ENCODE data around the gene CHRNB1.

The CHRNB1 gene, protein sequence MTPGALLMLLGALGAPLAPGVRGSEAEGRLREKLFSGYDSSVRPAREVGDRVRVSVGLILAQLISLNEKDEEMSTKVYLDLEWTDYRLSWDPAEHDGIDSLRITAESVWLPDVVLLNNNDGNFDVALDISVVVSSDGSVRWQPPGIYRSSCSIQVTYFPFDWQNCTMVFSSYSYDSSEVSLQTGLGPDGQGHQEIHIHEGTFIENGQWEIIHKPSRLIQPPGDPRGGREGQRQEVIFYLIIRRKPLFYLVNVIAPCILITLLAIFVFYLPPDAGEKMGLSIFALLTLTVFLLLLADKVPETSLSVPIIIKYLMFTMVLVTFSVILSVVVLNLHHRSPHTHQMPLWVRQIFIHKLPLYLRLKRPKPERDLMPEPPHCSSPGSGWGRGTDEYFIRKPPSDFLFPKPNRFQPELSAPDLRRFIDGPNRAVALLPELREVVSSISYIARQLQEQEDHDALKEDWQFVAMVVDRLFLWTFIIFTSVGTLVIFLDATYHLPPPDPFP

DNA sequence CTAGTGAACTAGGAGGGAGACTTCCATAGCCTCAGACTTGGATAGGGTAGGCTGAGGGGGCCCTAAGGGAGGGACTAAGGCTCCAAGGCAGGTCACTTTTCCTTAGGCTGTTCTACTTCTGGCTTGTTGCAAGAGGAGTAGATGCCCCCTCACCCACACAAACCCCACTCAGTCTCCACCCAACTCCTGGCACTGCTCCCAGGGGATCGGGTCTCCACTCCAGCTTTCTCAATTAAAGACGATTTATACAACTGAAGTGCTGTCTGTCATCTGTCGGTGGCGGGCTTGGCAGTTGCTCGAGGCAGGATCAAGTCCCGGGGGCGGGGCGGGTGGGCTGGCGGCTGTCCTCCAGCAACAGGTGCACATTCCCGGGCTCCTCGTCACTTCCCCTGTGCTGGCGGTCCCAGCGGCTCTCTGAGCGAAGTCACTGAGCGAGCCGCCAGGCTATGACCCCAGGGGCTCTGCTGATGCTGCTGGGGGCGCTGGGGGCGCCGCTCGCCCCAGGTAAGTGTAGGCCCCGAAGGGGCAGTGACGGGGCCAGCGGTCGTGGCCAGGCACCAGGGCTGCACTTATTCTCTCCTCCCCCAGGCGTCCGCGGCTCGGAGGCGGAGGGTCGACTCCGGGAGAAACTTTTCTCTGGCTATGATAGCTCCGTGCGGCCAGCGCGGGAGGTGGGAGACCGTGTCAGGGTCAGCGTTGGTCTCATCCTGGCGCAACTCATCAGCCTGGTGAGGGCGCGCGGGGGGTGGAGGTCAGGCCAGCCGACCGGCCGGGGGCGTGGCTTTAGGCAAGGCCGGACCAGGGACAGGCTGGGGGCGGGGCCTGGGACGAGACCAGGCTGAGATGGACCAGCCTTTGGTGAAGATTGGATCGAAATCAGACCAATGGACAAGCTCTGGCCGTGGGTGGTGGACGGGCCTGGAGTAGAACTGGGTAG is at the start of gene CHRNB1:
Gene CHRNB1, plus strand, starts transcription at position 380 of the 937 bp plus-strand sequence. Its CDS starts 67 bp downstream, at position 447.
- DNase-seq = peak; percentile 51

DNA sequence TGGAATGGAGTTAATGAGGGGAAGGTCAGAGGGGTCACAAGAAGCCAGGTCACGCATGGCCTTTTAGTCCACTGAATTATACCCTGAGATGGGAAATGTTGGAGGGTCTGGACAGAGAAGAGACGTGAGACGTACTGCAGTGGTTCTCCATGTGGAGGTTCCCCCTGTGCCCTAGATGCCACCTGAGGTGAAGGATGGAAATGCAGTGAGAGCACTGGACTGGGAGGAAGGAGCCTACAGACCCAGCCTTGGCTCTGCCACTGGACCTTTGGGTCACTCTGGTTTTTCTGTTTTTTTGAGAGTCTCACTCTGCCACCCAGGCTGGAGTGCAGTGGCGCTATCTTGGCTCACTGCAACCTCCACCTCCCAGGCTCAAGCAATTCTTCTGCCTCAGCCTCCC is 48.7 kb upstream of the CHRNB1 start:
- DNase-seq = no peak

DNA sequence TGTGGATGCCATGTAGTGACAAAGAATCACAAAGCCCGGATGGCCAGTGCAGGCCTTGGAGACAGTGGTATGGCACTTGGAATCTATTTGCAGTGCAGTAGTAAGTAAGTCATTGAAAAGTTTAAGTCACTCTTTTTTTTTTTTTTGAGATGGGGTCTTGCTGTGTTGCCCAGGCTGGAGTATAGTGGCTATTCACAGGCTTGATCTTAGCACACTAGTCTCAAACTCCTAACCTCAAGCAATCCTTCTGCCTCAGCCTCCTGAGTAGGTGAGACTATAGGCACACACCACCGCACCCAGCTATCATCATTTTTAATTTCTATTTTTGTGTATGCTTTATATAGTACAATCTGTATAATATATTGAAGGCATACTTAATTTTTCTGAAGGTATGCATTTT is 46.2 kb upstream of the CHRNB1 start:
- no peak for DNase-seq

DNA sequence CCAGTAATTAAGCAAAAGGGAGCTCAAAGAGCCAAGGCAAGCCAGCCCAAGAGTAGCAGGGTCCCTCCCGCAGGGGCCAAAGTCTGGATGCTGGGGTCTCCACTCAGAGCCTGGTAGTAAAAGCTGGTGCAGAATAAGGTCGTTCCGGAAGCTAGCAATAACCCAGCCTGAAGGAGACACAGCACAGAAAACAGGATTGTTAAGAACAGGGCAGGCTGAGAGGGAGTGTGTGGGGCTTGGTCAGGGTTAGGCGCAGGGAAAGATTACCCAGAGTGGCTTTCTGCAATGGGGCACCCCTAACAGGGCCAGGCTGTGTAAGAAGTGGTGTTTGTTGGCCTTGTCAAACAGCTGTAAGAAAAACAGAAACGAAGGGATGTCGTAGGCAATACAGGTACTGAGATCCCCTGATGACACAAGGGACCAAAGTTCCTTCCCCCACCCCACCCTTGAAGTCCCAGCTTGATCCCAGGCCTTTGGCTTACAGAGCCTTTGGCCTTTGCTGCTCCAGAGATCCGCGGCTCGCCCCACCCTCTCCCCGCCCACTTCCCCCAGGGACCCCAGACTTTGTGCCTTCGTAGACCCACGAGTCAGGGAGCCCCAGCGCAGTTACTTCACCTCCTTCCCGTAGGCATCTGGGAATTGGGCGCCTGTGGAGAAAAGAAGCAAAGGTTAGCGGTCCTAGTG is 41.7 kb upstream of the CHRNB1 start:
- peak; percentile 4 for DNase-seq

DNA sequence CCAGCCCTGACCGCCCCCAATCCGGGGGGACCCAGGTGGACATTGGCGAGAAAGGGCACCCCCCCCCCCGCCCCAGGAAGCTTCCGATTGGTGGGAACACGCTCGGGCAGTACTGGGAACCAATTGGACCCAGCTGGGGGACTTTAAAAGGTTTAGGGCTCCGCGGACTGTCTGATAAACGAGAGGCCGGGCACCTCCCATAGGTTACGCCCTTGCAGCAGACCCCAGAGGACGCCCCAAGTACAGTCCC is 41.2 kb upstream of the CHRNB1 start:
- no peak for DNase-seq

DNA sequence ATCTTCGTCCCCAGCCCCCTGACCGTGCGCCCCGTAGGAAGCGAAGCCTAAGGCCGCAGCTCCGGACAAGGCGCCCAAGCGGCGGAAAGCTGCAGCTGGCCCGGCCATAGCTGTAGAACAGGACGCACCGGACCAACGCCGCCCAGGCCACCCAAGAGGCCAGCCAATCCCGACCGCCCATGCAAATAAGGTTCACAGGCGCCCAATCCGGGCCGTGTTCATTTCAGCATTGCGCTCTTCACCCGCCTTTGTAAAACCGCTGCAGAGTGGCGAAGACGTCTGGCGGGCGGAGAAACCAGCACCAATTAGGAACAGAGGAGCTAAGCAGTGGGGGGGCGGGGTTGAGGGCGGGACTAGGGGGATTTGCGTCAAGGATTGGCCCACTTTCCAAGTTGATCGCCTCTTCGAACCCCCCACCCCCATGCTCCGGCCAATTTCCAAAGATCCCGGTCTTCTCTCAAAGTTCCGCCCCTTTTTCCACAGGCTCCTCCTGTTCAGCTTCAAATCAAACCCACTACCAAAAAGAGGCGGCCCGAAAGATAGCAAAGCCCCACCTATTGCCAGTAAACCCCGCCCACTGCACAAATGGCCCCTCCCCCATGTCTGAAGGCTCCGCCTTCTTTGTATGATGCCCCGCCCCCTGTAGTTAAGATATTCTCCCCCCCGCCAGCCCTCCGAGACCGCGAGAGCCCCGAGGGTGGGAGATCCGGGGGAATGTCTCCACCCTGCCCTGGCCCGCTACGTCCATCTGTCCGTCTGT is 40.7 kb upstream of the CHRNB1 start, which contains the start of gene TMEM256:
Gene TMEM256, minus strand, starts transcription at position 121 of the 760 bp plus-strand sequence. Its CDS starts 13 bp downstream, at position 108.
- DNase-seq = peak; percentile 97

DNA sequence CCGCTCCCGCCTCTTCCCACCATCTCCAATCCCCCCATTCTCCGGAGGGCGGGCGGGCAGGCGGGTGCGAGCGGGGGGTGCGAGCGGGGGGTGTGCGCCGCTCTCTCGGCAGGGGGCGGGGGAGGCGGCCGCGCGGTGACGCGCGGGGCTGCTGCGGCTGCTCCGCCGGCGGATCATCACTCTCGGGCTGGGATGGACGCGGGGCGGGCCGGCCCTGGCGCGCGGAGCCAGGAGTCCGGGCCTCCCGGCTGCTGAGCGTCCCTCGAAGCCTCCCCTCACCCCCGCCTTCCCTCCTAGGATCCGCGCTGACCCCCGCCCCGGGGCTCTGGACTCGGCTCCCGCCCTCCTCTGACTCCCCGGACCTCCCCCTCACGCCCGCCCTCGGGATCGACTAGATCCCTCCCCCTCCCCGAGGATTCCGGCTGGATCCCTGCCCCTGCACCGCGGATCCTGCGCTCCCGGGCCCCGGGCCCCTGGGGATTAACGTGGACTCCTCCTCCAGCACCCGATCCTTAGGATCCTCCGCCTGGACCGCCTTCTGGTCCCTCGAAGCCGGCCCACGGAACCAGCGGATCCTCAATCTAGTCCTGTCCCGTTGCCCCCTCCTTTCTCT is 40.0 kb upstream of the CHRNB1 start:
- peak; percentile 72 for DNase-seq

DNA sequence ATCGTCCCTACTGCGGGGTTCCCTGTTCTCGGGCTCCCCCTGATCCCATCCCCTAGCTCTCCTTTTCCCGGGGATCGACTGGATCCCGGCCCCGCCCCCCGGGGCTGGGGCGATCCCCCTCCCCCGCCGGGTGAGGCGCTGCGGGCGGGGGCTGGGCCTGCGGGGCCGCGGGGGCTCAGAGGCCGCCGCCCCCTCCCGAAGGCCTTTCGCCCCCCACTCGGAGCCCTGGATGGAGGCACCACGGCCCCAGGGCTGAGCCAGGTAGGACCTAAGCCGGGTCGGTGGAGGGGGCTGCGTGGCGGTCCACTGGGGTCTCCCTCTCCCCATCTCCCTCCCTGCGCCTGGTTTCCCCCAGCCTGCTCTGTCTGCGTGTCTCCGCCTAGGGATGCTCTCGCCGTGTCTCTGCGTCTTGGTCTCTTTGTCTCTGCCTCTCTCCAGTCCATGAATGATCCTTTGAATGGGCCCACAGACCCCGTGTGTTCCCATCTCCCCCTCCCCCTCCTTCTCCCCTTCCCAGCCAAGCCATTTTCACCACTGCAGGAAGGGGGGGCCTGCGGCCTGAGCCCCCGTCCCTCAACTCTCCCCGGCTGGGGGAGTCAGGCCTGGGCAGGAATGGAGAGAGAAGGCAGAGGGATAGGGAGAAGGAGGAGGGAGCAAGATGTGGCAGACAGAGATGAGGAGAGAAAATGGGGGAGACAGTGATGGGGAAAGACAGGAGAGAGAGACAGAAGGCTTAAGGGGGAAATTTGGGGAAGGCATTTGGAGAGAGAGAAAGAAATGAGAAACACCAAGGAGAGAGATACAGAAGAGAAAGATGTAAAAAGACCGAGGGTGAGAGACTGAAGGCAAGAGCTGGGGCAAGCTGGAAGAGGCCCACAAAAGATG is 39.3 kb upstream of the CHRNB1 start:
- no peak for DNase-seq

DNA sequence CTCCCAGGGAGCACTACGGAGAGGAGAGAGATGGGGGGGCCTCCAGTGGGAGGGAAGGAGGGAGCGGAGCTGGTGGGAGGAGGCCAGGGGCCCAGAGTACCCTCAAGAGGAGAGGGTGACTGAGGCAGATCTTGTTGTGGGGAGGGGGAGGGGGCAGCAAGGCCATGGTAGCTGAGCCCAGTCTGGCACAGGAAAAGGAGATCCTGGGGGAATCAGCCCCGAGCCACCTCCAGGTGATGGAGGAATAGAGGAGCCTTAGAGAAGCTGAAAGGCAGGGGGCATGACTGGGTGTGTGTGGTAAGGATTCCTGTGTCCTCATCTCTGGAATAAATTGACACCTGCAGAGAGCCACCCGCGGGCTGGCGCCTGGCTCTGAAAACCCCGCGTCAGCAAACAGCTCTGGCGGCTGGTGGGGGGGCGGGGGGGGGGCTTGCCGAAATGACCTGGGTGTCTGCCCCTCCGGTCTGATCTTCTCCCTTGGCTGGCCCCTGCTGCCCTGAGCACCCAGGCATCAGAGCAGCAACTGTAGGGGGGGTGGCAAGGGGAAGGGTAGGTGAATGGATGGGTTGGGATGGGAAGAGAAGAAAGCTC is 38.5 kb upstream of the CHRNB1 start:
- no peak for DNase-seq

DNA sequence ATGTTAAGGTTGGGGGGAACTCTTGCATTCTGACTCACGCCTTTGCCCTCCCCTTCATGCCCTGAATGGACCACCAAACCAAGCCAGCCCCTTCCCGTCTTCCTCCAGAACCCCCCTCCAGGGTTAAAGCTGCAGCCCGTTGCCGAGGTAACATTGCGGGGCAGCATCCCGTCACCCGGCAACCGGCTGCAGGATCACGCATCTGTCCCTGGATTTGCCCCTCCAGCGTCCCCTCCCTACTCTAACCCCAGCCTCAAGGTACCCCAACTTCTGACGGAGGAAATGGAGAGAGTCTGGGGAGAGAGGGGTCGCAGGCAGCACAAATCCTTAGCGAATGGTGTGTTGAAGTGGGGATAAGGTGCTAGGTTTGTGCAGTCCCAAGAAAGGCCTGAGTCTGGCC is 37.8 kb upstream of the CHRNB1 start:
- DNase-seq = no peak

DNA sequence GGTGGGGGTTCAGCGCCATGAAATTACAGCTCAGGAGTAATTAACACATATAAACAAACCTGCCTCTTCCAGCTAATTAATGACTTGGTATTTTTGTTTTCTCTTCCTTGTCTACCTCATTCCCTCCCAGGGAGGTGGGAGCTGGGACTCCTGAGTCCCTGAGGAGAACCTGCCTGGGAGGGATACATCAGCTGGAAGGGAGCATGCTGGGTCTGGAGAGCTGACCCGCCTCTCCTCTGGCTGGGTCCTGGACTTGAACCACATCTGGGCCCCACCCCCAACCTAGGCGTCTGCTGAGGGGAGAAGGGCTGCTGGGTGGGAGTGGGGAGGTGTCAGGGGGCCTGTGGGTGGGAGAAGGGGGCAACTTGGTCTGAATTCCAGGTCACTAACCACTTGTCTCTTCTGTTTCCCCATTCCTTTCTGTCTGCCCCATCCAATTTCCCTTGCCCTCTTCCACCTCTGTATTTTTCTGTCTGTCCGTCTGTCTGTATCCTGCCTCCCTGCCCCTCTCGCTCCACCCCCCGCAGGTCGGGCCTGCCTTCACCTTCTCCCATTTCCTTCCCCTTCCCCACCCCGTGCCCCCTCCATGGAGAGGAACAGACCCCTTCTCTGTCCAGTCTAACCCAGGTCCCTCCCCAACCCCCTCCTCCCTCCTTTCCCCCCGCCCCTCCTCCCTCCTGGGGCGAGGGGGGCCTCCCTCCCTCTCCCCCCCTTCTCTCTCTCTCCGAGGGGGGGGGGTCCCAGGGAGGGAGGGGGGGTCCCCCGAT is 37.2 kb upstream of the CHRNB1 start, which contains the start of gene NLGN2:
Gene NLGN2, plus strand, starts transcription at position 361 of the 767 bp plus-strand sequence. CDS start 411 bp downstream, outside the sequence.
- no peak for DNase-seq

DNA sequence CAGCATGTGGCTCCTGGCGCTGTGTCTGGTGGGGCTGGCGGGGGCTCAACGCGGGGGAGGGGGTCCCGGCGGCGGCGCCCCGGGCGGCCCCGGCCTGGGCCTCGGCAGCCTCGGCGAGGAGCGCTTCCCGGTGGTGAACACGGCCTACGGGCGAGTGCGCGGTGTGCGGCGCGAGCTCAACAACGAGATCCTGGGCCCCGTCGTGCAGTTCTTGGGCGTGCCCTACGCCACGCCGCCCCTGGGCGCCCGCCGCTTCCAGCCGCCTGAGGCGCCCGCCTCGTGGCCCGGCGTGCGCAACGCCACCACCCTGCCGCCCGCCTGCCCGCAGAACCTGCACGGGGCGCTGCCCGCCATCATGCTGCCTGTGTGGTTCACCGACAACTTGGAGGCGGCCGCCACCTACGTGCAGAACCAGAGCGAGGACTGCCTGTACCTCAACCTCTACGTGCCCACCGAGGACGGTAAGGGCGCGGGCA is 36.6 kb upstream of the CHRNB1 start:
- DNase-seq = peak; percentile 48

DNA sequence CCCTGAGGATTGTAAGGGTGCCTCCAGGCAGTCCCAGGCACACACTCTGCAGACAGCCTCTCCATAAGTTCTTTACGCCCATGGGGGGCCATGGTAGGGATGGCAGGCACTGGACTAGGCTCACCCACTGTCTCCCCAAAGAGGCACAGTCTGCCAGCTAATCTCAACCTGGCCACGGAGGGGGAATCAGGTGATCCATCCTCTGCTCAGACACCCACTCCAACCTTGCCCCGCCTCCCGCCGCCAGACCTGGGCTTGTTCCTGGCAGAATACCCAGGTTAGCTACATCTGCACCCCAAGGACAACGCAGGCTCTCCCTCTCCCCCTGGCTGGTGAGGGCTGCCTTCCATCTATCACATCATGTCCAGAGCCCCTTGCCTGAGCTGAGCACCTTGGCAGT is 36.0 kb upstream of the CHRNB1 start:
- DNase-seq = no peak

DNA sequence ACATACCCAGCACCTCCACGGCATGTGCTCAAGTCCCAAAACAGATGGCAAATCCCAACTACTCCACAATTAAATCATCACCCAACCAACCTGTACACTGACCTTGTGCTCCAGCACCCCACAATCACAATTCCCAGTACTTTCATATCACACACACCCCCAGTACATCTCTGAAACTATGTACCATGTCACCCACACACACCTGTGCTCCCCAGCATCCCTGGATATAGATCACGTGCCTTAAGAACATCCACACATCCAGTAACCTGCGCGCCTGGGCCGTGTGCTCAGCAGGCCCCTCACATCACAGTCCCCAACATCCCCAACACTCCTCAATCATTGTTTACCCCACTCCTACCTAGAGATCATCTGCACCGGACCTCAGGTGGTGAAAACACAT is 35.1 kb upstream of the CHRNB1 start:
- no peak for DNase-seq

DNA sequence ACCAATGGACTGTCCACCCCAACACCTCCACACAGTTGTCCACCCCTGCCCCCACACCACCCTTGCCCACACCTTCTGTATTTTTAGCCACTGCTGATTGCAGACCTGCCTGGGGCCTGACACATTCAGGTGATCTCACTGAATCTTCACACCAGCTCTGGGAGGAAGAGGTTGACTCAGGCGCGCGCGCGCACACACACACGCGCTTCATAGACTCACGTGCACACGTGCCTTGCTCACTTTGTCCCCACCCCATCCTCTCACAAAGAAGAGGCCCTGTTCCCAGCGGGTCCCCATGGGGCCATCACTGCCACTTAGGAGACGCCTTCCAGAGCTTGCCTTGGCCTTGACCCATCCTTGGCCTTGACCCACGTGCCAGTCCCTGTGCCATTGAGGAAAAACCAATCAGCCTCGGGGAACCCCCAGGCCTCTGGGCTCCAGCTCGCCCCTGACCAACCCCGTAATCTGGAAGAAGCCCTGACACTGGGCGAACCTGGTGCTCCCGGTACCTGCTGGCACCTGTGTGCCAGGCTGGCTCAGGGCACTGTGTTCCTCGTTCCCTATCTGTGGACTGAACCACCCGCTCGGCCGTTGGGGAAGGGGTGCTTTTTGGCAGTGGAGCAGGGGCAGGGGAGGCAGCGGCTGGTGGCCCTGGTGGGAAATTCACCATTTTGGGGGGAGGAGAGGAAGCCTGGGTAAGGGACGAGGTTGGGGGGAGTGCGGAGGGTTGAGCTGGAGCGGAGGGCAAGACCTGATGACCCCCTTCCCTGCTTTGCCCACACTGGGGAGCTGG is 34.0 kb upstream of the CHRNB1 start:
- DNase-seq = no peak

DNA sequence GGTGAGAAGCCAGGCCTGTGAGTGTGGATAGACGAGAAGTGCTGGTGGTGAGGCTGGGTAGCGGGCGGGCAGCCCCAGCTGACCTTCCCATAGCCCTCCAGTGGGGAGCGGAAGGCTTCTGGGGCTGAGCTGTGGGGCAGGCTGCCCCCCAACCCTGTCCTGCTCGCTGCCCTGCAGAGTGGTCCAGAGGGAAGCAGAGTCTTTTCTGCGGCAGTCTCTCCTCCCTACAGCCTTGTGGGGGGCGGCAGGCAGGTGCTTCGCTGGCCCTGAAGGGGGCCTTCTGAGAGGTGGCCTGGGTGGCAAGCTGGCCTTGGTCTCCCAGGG is 33.5 kb upstream of the CHRNB1 start:
- no peak for DNase-seq

DNA sequence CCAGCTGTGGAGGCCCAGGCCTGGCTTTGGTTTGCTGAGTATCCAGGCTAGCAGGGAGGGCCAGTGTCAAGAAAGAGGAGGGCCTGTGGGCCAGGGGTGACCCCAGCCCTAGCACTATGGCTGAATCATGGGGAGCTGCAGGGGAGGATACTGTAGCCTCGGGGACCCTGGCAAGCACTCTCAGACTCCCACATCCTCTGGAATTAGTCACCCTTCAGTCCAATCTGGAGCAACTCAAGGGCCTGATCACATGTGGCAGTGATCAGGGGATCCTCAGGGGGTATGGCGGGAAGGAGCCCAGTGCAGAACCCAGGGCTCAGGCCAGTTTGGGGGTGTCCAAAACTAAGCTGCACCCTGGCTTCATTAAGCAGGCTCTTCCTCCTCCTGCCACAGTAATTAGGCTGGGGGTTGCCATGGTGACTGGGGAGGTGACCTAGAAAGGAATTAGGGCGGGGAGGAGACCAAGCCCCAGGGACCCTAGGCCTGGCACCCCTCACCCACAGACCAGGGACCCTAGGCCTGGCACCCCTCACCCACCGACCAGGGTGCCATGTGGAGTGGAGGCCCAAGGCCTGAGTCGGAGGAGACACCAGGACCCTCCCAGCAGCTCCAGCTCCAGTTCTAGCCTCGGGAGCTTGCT is 31.4 kb upstream of the CHRNB1 start:
- DNase-seq = no peak

DNA sequence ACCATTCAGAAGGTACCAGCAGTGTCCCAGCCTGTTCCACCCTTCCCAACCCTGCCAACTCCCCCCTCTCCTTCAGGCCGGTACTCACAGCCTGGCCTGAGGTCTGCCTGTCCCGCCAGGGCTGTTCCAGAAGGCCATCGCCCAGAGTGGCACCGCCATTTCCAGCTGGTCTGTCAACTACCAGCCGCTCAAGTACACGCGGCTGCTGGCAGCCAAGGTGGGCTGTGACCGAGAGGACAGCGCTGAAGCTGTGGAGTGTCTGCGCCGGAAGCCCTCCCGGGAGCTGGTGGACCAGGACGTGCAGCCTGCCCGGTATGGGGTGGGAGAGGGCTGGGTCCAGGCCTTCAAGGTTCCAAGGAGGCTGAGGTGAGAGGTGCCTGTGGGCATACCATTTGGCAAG is 30.0 kb upstream of the CHRNB1 start:
- no peak for DNase-seq
